ENCODE results near the gene C9orf40. TPM values are rescaled to one million over a fixed set of nuclear protein-coding genes. Genes with fewer than 3 reads are reported as not detected.

The C9orf40 gene
- total RNA-seq, 4 donors from 2014 or later, result 2.5 to 5.3 (median 4.1) TPM

GRCh38 chr9:74953235-74953751 is 581 bp upstream of the C9orf40 start:
- peak overlapping the region; percentile 93 to 98 (median 96) for H3K27ac ChIP-seq
- peaks cover 0 to 41% (median 4%) of the 10 kb centered on the region in 3 donors for H3K4me1 ChIP-seq
- H3K4me3 ChIP-seq, result peak overlapping the region; percentile 70 to 95 (median 82)
- no peaks in the 10 kb centered on the region for H3K9me3 ChIP-seq
- intact Hi-C loops (cut with DNase I), result no loop called here
- 42 to 52% methylated on average over 8 of the region's 8 CpGs for WGBS, 2 donors
- no peak for DNase-seq
- TF ChIP-seq CTCF (IDR thresholded peaks at IDR 0.05), result no peak
- no peak for TF ChIP-seq POLR2A (IDR thresholded peaks at IDR 0.05)
- no peaks in the 10 kb centered on the region for H3K36me3 ChIP-seq
- no peaks in the 10 kb centered on the region for H3K27me3 ChIP-seq

GRCh38 chr9:74951725-74952151 is 974 bp downstream of the C9orf40 start:
- DNase-seq, result peak; percentile 35
- no peak for TF ChIP-seq POLR2A (IDR thresholded peaks at IDR 0.05)
- H3K9me3 ChIP-seq, result no peaks in the 10 kb centered on the region
- H3K4me3 ChIP-seq, result peak overlapping the region; percentile 70 to 95 (median 82)
- no peaks in the 10 kb centered on the region for H3K36me3 ChIP-seq
- peak overlapping the region; percentile 93 to 98 (median 96) for H3K27ac ChIP-seq
- 1% methylated on average over 19 to 28 of the region's 30 CpGs for WGBS, 2 donors
- peaks cover 0 to 41% (median 4%) of the 10 kb centered on the region in 3 donors for H3K4me1 ChIP-seq
- intact Hi-C loops (cut with DNase I), result no loop called here
- no peaks in the 10 kb centered on the region for H3K27me3 ChIP-seq

- TF ChIP-seq POLR2A (IDR thresholded peaks at IDR 0.05) (no peak), CTCF (IDR thresholded peaks at IDR 0.05) (no peak)
- Histone ChIP-seq H3K27ac (peak overlapping the region; percentile 93 to 98 (median 96)), H3K4me3 (peak overlapping the region; percentile 70 to 95 (median 82)), H3K4me1 (peaks cover 0 to 41% (median 4%) of the 10 kb centered on the region in 3 donors), H3K9me3 (no peaks in the 10 kb centered on the region), H3K36me3 (no peaks in the 10 kb centered on the region), H3K27me3 (no peaks in the 10 kb centered on the region)
- WGBS, 2 donors, result 63 to 68% methylated on average over 18 to 21 of the region's 21 CpGs
- DNase-seq, result no peak
- intact Hi-C loops (cut with DNase I), result no loop called here
Observed at GRCh38 chr9:74951107-74951720, 1.5 kb downstream of the C9orf40 start.

GRCh38 chr9:74949859-74950855 is 2.6 kb downstream of the C9orf40 start:
- no peaks in the 10 kb centered on the region for H3K9me3 ChIP-seq
- WGBS, 2 donors, result 80 to 81% methylated on average over 10 of the region's 10 CpGs
- H3K4me3 ChIP-seq, result no peak overlapping the region
- H3K27me3 ChIP-seq, result no peaks in the 10 kb centered on the region
- peaks cover 0 to 41% (median 4%) of the 10 kb centered on the region in 3 donors for H3K4me1 ChIP-seq
- H3K27ac ChIP-seq, result peak overlapping the region in 1 of 4 donors; percentile 44
- DNase-seq, result no peak
- no peaks in the 10 kb centered on the region for H3K36me3 ChIP-seq
- intact Hi-C loops (cut with DNase I), result no loop called here
- TF ChIP-seq CTCF (IDR thresholded peaks at IDR 0.05), result no peak
- no peak for TF ChIP-seq POLR2A (IDR thresholded peaks at IDR 0.05)

- Histone ChIP-seq H3K27ac (peak overlapping the region in 2 of 4 donors; percentile 13 to 44), H3K4me1 (peaks cover 0 to 40% (median 4%) of the 10 kb centered on the region in 3 donors), H3K27me3 (no peaks in the 10 kb centered on the region), H3K9me3 (no peaks in the 10 kb centered on the region), H3K4me3 (no peak overlapping the region), H3K36me3 (no peaks in the 10 kb centered on the region)
- intact Hi-C loops (cut with DNase I), result no loop called here
- WGBS, 2 donors, result 75 to 94% methylated on average over 2 of the region's 2 CpGs
- DNase-seq, result no peak
- no peak for TF ChIP-seq POLR2A (IDR thresholded peaks at IDR 0.05)
- no peak for TF ChIP-seq CTCF (IDR thresholded peaks at IDR 0.05)
Observed at GRCh38 chr9:74948937-74949336, 3.8 kb downstream of the C9orf40 start.

Data from esophagus squamous epithelium (tissue), 5 donors.